Bone marrow (tissue), 2 donors: Measurements from ENCODE around the gene BOD1.
"Not testable (repeated sequence)": the region's sequence is repeated elsewhere in the genome, so short reads cannot be mapped to it uniquely, and the experiment has no call there.

Experiments
- DNase-seq, 2 donors: peaks; one replicate each; lab custom pipeline; 2025; lab: John Stamatoyannopoulos, UW

Gene BOD1

GRCh38 chr5:173615884-173616576, 420 bp downstream of the BOD1 start:
- DNase-seq: peak; percentile 61 to 69

GRCh38 chr5:173614591-173614990, 1.9 kb downstream of the BOD1 start:
- no peak for DNase-seq

GRCh38 chr5:173613433-173614159, 2.9 kb downstream of the BOD1 start:
- no peak for DNase-seq

GRCh38 chr5:173612948-173613347, 3.5 kb downstream of the BOD1 start:
- DNase-seq: no peak

GRCh38 chr5:173611706-173612105, 4.7 kb downstream of the BOD1 start:
- no peak for DNase-seq

- no peak for DNase-seq
Observed at GRCh38 chr5:173604141-173604540, 12.3 kb downstream of the BOD1 start.

GRCh38 chr5:173602423-173602822, 14.0 kb downstream of the BOD1 start:
- no peak for DNase-seq

- no peak for DNase-seq
Observed at GRCh38 chr5:173598686-173599085, 17.8 kb downstream of the BOD1 start.

- no peak for DNase-seq
Observed at GRCh38 chr5:173597304-173597703, 19.1 kb downstream of the BOD1 start.

- DNase-seq: no peak
Observed at GRCh38 chr5:173595841-173596240, 20.6 kb downstream of the BOD1 start.

- DNase-seq: no peak
Observed at GRCh38 chr5:173594061-173594460, 22.4 kb downstream of the BOD1 start.

- no peak for DNase-seq
Observed at GRCh38 chr5:173592050-173592669, 24.3 kb downstream of the BOD1 start.

GRCh38 chr5:173591056-173591514, 25.4 kb downstream of the BOD1 start:
- DNase-seq: no peak

- no peak for DNase-seq
Observed at GRCh38 chr5:173590436-173591055, 25.9 kb downstream of the BOD1 start.

- DNase-seq: not testable (repeated sequence)
Observed at GRCh38 chr5:173586133-173586532, 30.3 kb downstream of the BOD1 start.

- DNase-seq: no peak
Observed at GRCh38 chr5:173583346-173583745, 33.1 kb downstream of the BOD1 start.

- DNase-seq: no peak
Observed at GRCh38 chr5:173582216-173583111, 34.0 kb downstream of the BOD1 start.

- DNase-seq: peak in 1 of 2 donors; percentile 1
Observed at GRCh38 chr5:173581408-173582215, 34.8 kb downstream of the BOD1 start.

GRCh38 chr5:173578947-173579615, 37.4 kb downstream of the BOD1 start:
- DNase-seq: no peak

GRCh38 chr5:173577817-173578216, 38.6 kb downstream of the BOD1 start:
- no peak for DNase-seq
